Gastrocnemius medialis (tissue), 4 donors: Measurements from ENCODE around the gene EDC3.

Source experiments
- POLR2A ChIP-seq, 2 donors: fragments of 450-650 bp; IDR thresholded peaks; one replicate each; pipeline ENCODE4 v1.6.1; 2017; ENCODE audit warnings: antibody characterized with exemption in 2 of 2, mild to moderate bottlenecking in 2 of 2, moderate library complexity in 2 of 2
- TF ChIP-seq, protein P1 (sequence below), 5 experiments: fragments of 450-650 bp in 3 of 5; fragments of 200-600 bp in 2 of 5; sonication (generic) in 2 of 5; IDR thresholded peaks in 4 of 5; conservative IDR thresholded peaks in 1 of 5; 1 replicate in 4 of 5; 2 replicates in 1 of 5; pipeline ENCODE4 v1.5.1; 2016 to 2019; ENCODE audit warnings: antibody characterized with exemption in 5 of 5, mild to moderate bottlenecking in 3 of 5, moderate library complexity in 3 of 5

DNA sequence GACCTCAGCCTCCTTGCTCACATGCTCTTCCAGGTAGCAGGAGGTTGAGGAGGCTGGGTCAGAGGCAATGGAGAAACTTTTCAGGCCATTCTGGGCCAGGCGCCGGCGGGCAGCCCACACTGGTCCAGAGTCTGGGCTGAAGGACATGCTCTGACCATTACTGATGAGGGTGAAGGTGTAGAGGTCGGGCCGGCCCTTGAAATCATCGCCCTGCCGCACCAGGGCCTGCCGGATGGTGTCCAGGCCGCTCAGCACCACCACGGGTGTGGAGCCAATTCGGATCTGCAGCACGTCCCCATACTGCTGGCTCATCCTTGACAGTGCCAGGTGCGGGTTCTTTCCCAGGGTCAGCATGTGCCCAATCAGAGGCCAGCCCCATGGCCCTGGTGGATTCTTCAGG, 26.8 kb upstream of the EDC3 start:
- TF ChIP-seq, protein P1, sequence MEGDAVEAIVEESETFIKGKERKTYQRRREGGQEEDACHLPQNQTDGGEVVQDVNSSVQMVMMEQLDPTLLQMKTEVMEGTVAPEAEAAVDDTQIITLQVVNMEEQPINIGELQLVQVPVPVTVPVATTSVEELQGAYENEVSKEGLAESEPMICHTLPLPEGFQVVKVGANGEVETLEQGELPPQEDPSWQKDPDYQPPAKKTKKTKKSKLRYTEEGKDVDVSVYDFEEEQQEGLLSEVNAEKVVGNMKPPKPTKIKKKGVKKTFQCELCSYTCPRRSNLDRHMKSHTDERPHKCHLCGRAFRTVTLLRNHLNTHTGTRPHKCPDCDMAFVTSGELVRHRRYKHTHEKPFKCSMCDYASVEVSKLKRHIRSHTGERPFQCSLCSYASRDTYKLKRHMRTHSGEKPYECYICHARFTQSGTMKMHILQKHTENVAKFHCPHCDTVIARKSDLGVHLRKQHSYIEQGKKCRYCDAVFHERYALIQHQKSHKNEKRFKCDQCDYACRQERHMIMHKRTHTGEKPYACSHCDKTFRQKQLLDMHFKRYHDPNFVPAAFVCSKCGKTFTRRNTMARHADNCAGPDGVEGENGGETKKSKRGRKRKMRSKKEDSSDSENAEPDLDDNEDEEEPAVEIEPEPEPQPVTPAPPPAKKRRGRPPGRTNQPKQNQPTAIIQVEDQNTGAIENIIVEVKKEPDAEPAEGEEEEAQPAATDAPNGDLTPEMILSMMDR (IDR thresholded peaks at IDR 0.05 in 4 of 5, conservative IDR thresholded peaks at IDR 0.05 in 1 of 5), result no peak
- TF ChIP-seq POLR2A (IDR thresholded peaks at IDR 0.05), result no peak
